GM19467 (cell line): ENCODE measurements around the gene ANXA9.

Experiments used
- ATAC-seq: cut with Tn5 transposase; IDR thresholded peaks from one replicate; pipeline ENCODE4 v1.9.1; 2021; ENCODE audit warnings: mild to moderate bottlenecking, moderate library complexity; ENCODE audit not compliant: unreplicated experiment

ANXA9 gene

DNA sequence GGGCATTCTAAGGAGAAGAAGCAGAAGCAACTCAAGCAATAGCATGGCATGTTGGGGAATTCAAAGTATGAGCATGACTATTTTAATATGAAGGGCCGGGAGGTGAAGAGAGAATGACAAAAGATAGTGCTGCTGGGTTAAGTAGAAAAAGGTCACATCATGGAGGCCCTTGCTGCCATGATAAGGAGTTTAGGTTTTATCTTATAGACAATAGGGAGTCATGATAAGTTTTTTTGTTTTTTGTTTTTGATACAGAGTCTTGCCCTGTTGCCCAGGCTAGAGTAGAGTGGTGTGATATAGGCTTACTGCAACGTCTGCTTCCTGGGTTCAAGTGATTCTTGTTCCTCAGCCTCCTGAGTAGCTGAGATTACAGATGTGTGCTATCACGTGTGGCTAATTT, 57.4 kb downstream of the ANXA9 start:
- ATAC-seq: no peak

DNA sequence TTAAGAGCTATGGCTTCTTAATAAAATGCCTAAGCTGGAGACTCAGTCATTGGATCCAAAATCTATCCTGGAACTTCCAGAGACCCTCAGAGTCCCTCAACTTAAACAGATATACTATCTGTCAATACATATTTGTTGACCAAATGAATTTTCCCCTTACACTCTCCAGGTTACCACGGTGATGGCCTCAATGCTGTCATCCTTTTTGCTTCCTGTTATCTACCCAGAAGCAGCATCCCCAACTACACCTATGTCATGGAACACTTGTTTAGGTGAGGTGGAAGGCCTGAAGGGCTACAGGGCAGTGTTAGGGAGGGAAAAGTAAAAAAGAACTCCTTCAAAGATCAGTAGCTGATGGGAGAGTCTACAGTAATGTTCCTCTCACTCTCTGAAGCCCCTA, 61.1 kb downstream of the ANXA9 start:
- ATAC-seq: no peak
